Uterus (tissue), 2 donors: ENCODE measurements around the gene PCDH10.
"Not testable (repeated sequence)": the region's sequence is repeated elsewhere in the genome, so short reads cannot be mapped to it uniquely, and the experiment has no call there.

Experiments
- CTCF ChIP-seq, 4 experiments: fragments of 200-600 bp in 2 of 4; fragments of 450-650 bp in 2 of 4; sonication (generic) in 2 of 4; IDR thresholded peaks; one replicate each; pipeline ENCODE4 v1.5.1; 2016 to 2019; ENCODE audit warnings: antibody characterized with exemption in 4 of 4, mild to moderate bottlenecking in 2 of 4, moderate library complexity in 1 of 4
- POLR2A ChIP-seq, 2 donors: fragments of 450-650 bp; IDR thresholded peaks; one replicate each; pipeline ENCODE4 v1.6.1; 2016; ENCODE audit warnings: antibody characterized with exemption in 2 of 2, mild to moderate bottlenecking in 1 of 2, moderate library complexity in 1 of 2

- TF ChIP-seq CTCF, POLR2A (IDR thresholded peaks at IDR 0.05): not testable (repeated sequence)
Measured at GRCh38 chr4:133240451-133240850, 91.4 kb downstream of the PCDH10 start.
